GM13976 (cell line): ENCODE data around the gene FTL.

ENCODE experiments used
- DNase-seq: peaks from one replicate; pipeline ENCODE4 v3.0.0; 2012; ENCODE audit warnings: low spot score
- in situ Hi-C: fragments of 300-500 bp; cut with MboI; formaldehyde crosslinking; loops from one replicate; pipeline ENCODE4 v1.12.0; 2022; ENCODE audit warnings: low sequenced_read_pairs, mixed read lengths, inconsistent platforms; ENCODE audit not compliant: unreplicated experiment
- TF ChIP-seq, protein P1 (sequence below): IDR thresholded peaks from 2 replicates; pipeline ENCODE4 v1.5.1; 2012; ENCODE audit warnings: borderline replicate concordance, mild to moderate bottlenecking; ENCODE audit not compliant: insufficient read depth; ENCODE audit errors: extremely low read depth, missing control alignments, control extremely low read depth

The FTL gene

GRCh38 chr19:48945817-48946216 is 19.3 kb upstream of the FTL start:
- TF ChIP-seq, protein P1, sequence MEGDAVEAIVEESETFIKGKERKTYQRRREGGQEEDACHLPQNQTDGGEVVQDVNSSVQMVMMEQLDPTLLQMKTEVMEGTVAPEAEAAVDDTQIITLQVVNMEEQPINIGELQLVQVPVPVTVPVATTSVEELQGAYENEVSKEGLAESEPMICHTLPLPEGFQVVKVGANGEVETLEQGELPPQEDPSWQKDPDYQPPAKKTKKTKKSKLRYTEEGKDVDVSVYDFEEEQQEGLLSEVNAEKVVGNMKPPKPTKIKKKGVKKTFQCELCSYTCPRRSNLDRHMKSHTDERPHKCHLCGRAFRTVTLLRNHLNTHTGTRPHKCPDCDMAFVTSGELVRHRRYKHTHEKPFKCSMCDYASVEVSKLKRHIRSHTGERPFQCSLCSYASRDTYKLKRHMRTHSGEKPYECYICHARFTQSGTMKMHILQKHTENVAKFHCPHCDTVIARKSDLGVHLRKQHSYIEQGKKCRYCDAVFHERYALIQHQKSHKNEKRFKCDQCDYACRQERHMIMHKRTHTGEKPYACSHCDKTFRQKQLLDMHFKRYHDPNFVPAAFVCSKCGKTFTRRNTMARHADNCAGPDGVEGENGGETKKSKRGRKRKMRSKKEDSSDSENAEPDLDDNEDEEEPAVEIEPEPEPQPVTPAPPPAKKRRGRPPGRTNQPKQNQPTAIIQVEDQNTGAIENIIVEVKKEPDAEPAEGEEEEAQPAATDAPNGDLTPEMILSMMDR, result no peak
- in situ Hi-C loops, result no loop called here
- no peak for DNase-seq

- in situ Hi-C loops, result no loop called here
- DNase-seq, result peak; percentile 7
Observed at GRCh38 chr19:48946463-48947257, 18.4 kb upstream of the FTL start.

GRCh38 chr19:48947258-48947542 is 17.9 kb upstream of the FTL start:
- in situ Hi-C loops, result no loop called here
- TF ChIP-seq, protein P1, result no peak
- DNase-seq, result no peak

More at GRCh38 chr19:48946463-48947257, 18.4 kb upstream of the FTL start:
- TF ChIP-seq, protein P1, result no peak

- DNase-seq, result no peak
- in situ Hi-C loops, result no loop called here
- TF ChIP-seq, protein P1, result no peak
Observed at GRCh38 chr19:48950159-48950558, 14.9 kb upstream of the FTL start.

DNA sequence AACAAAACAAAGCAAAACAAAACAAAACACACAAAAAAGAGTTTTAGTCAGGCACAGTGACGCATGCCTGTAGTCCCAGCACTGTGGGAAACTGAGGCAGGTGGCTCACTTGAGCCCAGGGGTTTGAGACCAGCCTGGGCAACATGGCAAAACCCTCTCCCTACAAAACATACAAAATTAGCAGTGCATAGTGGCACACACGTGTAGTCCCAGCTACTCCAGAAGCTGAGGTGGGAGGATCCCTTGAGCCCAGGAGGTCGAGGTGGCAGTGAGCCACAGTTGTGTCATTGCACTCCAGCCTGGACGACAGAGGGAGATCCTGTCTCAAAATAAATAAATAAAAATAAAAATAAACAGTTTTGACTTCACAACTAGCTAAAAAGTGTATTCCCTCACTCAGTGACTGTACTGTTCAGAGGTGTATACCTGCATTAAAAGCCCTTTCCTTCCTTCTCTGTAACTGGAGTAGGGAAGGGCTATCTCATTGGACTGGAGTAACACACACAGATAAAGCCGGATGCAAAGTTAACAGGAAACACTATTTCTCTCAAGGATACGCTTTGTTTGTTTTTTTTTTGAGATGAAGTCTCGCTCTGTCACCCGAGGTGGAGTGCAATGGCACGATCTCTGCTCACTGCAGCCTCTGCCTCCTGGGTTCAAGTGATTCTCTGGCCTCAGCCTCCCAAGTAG is 14.1 kb upstream of the FTL start:
- DNase-seq, result no peak
- TF ChIP-seq, protein P1, result no peak
- in situ Hi-C loops, result no loop called here

GRCh38 chr19:48953141-48953540 is 12.0 kb upstream of the FTL start:
- TF ChIP-seq, protein P1, result no peak
- DNase-seq, result no peak
- in situ Hi-C loops, result no loop called here
